ENCODE results near the gene FTO.

The FTO gene

DNA sequence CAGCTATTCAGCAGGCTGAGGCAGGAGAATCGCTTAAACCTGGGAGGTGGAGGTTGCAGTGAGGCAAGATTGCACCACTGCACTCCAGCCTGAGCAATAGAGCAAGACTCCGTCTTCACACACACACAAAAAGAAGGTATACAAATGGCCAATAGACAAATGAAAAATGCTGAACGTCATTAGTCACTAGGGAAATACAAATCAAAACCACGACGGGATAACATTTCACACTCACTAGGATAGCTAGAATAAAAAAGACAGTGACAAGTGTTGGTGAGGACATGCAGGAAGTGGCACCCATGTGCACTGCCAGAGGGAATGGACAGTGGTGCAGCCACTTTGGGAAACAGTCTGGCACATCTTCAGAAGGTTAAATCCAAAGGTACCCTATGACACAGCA, 172.9 kb downstream of the FTO start:
- Histone ChIP-seq H3K27ac (ENCODE audit: low read length) (no peak overlapping the region), H3K4me1 (ENCODE audit: low read length) (no peaks in the 10 kb centered on the region), H3K36me3 (replicated peaks; ENCODE audit: insufficient read depth, low read length) (no peaks in the 10 kb centered on the region), H3K27me3 (replicated peaks; ENCODE audit: insufficient read depth, low read length) (no peaks in the 10 kb centered on the region), H3K9me2 (replicated peaks; ENCODE audit: insufficient read depth, low read length) (no peaks in the 10 kb centered on the region), H3K9me3 (replicated peaks; ENCODE audit: insufficient read depth, low read length) (no peaks in the 10 kb centered on the region), H3K9ac (ENCODE audit: low read length) (no peak overlapping the region), H3K4me2 (ENCODE audit: low read depth, low read length) (no peak overlapping the region), H3K79me2 (ENCODE audit: low read length) (no peaks in the 10 kb centered on the region), H4K20me1 (ENCODE audit: insufficient read depth, low read length) (no peaks in the 10 kb centered on the region), H2AFZ (ENCODE audit: low read length) (no peak overlapping the region), H3F3A (ENCODE audit: insufficient read depth, low read length) (no peaks in the 10 kb centered on the region), H3K4me3 (ENCODE audit: low read length) (no peak overlapping the region)
- TF ChIP-seq CTCF (IDR thresholded peaks at IDR 0.05; ENCODE audit: low read length) (no peak), EZH2phosphoT487 (IDR thresholded peaks at IDR 0.05; ENCODE audit: low read length) (no peak), EZH2 (optimal IDR thresholded peaks at IDR 0.05; ENCODE audit: low read depth, low read length) (no peak)
- DNase-seq, result no peak

- no peak overlapping the region for H3K27ac ChIP-seq (ENCODE audit: low read length)
- H3K4me1 ChIP-seq (ENCODE audit: low read length), result no peaks in the 10 kb centered on the region
- H3K4me2 ChIP-seq (ENCODE audit: low read depth, low read length), result no peak overlapping the region
- H3F3A ChIP-seq (ENCODE audit: insufficient read depth, low read length), result no peaks in the 10 kb centered on the region
- H2AFZ ChIP-seq (ENCODE audit: low read length), result no peak overlapping the region
- H3K4me3 ChIP-seq (ENCODE audit: low read length), result no peak overlapping the region
- no peak overlapping the region for H3K9ac ChIP-seq (ENCODE audit: low read length)
- no peaks in the 10 kb centered on the region for H3K36me3 ChIP-seq (replicated peaks; ENCODE audit: insufficient read depth, low read length)
- no peaks in the 10 kb centered on the region for H3K27me3 ChIP-seq (replicated peaks; ENCODE audit: insufficient read depth, low read length)
- no peak for TF ChIP-seq CTCF (IDR thresholded peaks at IDR 0.05; ENCODE audit: low read length)
- TF ChIP-seq EZH2phosphoT487 (IDR thresholded peaks at IDR 0.05; ENCODE audit: low read length), result no peak
- TF ChIP-seq EZH2 (optimal IDR thresholded peaks at IDR 0.05; ENCODE audit: low read depth, low read length), result no peak
- no peaks in the 10 kb centered on the region for H3K9me2 ChIP-seq (replicated peaks; ENCODE audit: insufficient read depth, low read length)
- H3K9me3 ChIP-seq (replicated peaks; ENCODE audit: insufficient read depth, low read length), result no peaks in the 10 kb centered on the region
- H4K20me1 ChIP-seq (ENCODE audit: insufficient read depth, low read length), result no peaks in the 10 kb centered on the region
- H3K79me2 ChIP-seq (ENCODE audit: low read length), result no peaks in the 10 kb centered on the region
- DNase-seq, result no peak
These were observed 174.3 kb downstream of the FTO start for GRCh38 chr16:53878216-53878615.

GRCh38 chr16:53881371-53881770, 177.4 kb downstream of the FTO start:
- DNase-seq, result no peak
- Histone ChIP-seq H3K27me3 (replicated peaks; ENCODE audit: insufficient read depth, low read length) (no peaks in the 10 kb centered on the region), H3K9ac (ENCODE audit: low read length) (no peak overlapping the region), H3K9me3 (replicated peaks; ENCODE audit: insufficient read depth, low read length) (no peaks in the 10 kb centered on the region), H4K20me1 (ENCODE audit: insufficient read depth, low read length) (no peaks in the 10 kb centered on the region), H3K79me2 (ENCODE audit: low read length) (no peaks in the 10 kb centered on the region), H3K27ac (ENCODE audit: low read length) (no peak overlapping the region), H3K4me3 (ENCODE audit: low read length) (no peak overlapping the region), H3F3A (ENCODE audit: insufficient read depth, low read length) (no peaks in the 10 kb centered on the region), H3K4me2 (ENCODE audit: low read depth, low read length) (no peak overlapping the region), H2AFZ (ENCODE audit: low read length) (no peak overlapping the region), H3K36me3 (replicated peaks; ENCODE audit: insufficient read depth, low read length) (no peaks in the 10 kb centered on the region), H3K4me1 (ENCODE audit: low read length) (no peaks in the 10 kb centered on the region), H3K9me2 (replicated peaks; ENCODE audit: insufficient read depth, low read length) (no peaks in the 10 kb centered on the region)
- TF ChIP-seq EZH2phosphoT487 (IDR thresholded peaks at IDR 0.05; ENCODE audit: low read length) (no peak), EZH2 (optimal IDR thresholded peaks at IDR 0.05; ENCODE audit: low read depth, low read length) (no peak), CTCF (IDR thresholded peaks at IDR 0.05; ENCODE audit: low read length) (no peak)
